ENCODE measurements around the gene ZWILCH. TPM values are rescaled to one million over a fixed set of nuclear protein-coding genes. Genes with fewer than 3 reads are reported as not detected.
A peak's percentile ranks its signal among the peaks of the same experiment; 100 is the strongest.

ZWILCH gene
- total and polyA plus RNA-seq, 2 experiments from 2014 or later = 51.0 to 64.1 TPM

DNA sequence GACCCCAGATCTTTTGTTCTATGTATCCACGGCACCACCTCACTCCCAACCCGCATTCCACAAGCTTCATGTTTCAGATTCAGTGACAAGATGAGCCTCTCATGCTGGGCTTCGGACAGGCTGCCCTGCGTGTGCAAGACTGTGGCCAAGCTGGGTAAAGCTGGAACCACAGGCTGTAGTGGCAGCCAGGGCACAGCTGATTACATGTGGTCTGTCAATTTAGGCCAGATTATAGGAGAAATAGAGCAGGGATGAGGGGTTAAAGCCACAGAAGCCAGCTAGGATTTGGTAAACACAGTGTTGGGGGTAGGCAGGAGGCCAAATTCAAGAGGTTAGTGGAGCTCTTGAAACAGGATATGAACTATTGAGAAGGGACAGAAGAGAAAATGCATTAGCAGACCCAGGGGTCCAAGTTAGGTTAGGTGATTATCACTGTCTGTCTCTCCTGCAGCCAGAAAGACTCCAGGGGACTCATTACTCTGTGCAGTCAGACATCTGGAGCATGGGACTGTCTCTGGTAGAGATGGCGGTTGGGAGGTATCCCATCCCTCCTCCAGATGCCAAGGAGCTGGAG lies 20.5 kb upstream of the ZWILCH start:
- peaks cover under 1% of the 10 kb centered on the region; the same call in 1 of the 2 replicates for H4K20me1 ChIP-seq (replicated peaks; ENCODE audit: insufficient read depth)
- no peaks in the 10 kb centered on the region for H3F3A ChIP-seq (replicated peaks; ENCODE audit: low read depth)
- Mint-ChIP-seq H3K36me3 (ENCODE audit: low read depth) (peaks cover 60% of the 10 kb centered on the region), H3K9me3 (no peaks in the 10 kb centered on the region), H3K4me1 (peaks cover 4% of the 10 kb centered on the region; the same call in 2 of the 3 replicates), H3K27me3 (ENCODE audit: insufficient read depth, low read depth, poor library complexity) (peaks cover 11% of the 10 kb centered on the region), H3K4me3 (no peak overlapping the region), H3K27ac (peak overlapping the region; percentile 81)
- no peak for ATAC-seq
- no peak overlapping the region for H3K4me2 ChIP-seq
- no peak for TF ChIP-seq ETS1 (IDR thresholded peaks at IDR 0.05)
- TF ChIP-seq POLR2AphosphoS5 (IDR thresholded peaks at IDR 0.05; ENCODE audit: low read depth) = no peak
- no peak for TF ChIP-seq ZNF114 (CRISPR knock-in tag; IDR thresholded peaks at IDR 0.05)
- TF ChIP-seq NANOG (IDR thresholded peaks at IDR 0.05; ENCODE audit: borderline replicate concordance) = no peak
- TF ChIP-seq JUNB (IDR thresholded peaks at IDR 0.05; ENCODE audit: unreplicated experiment) = no peak
- TF ChIP-seq, protein P1, sequence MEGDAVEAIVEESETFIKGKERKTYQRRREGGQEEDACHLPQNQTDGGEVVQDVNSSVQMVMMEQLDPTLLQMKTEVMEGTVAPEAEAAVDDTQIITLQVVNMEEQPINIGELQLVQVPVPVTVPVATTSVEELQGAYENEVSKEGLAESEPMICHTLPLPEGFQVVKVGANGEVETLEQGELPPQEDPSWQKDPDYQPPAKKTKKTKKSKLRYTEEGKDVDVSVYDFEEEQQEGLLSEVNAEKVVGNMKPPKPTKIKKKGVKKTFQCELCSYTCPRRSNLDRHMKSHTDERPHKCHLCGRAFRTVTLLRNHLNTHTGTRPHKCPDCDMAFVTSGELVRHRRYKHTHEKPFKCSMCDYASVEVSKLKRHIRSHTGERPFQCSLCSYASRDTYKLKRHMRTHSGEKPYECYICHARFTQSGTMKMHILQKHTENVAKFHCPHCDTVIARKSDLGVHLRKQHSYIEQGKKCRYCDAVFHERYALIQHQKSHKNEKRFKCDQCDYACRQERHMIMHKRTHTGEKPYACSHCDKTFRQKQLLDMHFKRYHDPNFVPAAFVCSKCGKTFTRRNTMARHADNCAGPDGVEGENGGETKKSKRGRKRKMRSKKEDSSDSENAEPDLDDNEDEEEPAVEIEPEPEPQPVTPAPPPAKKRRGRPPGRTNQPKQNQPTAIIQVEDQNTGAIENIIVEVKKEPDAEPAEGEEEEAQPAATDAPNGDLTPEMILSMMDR (conservative IDR thresholded peaks at IDR 0.05; ENCODE audit: low read depth in 2 of 2) = no peak
- TF ChIP-seq, protein P2, sequence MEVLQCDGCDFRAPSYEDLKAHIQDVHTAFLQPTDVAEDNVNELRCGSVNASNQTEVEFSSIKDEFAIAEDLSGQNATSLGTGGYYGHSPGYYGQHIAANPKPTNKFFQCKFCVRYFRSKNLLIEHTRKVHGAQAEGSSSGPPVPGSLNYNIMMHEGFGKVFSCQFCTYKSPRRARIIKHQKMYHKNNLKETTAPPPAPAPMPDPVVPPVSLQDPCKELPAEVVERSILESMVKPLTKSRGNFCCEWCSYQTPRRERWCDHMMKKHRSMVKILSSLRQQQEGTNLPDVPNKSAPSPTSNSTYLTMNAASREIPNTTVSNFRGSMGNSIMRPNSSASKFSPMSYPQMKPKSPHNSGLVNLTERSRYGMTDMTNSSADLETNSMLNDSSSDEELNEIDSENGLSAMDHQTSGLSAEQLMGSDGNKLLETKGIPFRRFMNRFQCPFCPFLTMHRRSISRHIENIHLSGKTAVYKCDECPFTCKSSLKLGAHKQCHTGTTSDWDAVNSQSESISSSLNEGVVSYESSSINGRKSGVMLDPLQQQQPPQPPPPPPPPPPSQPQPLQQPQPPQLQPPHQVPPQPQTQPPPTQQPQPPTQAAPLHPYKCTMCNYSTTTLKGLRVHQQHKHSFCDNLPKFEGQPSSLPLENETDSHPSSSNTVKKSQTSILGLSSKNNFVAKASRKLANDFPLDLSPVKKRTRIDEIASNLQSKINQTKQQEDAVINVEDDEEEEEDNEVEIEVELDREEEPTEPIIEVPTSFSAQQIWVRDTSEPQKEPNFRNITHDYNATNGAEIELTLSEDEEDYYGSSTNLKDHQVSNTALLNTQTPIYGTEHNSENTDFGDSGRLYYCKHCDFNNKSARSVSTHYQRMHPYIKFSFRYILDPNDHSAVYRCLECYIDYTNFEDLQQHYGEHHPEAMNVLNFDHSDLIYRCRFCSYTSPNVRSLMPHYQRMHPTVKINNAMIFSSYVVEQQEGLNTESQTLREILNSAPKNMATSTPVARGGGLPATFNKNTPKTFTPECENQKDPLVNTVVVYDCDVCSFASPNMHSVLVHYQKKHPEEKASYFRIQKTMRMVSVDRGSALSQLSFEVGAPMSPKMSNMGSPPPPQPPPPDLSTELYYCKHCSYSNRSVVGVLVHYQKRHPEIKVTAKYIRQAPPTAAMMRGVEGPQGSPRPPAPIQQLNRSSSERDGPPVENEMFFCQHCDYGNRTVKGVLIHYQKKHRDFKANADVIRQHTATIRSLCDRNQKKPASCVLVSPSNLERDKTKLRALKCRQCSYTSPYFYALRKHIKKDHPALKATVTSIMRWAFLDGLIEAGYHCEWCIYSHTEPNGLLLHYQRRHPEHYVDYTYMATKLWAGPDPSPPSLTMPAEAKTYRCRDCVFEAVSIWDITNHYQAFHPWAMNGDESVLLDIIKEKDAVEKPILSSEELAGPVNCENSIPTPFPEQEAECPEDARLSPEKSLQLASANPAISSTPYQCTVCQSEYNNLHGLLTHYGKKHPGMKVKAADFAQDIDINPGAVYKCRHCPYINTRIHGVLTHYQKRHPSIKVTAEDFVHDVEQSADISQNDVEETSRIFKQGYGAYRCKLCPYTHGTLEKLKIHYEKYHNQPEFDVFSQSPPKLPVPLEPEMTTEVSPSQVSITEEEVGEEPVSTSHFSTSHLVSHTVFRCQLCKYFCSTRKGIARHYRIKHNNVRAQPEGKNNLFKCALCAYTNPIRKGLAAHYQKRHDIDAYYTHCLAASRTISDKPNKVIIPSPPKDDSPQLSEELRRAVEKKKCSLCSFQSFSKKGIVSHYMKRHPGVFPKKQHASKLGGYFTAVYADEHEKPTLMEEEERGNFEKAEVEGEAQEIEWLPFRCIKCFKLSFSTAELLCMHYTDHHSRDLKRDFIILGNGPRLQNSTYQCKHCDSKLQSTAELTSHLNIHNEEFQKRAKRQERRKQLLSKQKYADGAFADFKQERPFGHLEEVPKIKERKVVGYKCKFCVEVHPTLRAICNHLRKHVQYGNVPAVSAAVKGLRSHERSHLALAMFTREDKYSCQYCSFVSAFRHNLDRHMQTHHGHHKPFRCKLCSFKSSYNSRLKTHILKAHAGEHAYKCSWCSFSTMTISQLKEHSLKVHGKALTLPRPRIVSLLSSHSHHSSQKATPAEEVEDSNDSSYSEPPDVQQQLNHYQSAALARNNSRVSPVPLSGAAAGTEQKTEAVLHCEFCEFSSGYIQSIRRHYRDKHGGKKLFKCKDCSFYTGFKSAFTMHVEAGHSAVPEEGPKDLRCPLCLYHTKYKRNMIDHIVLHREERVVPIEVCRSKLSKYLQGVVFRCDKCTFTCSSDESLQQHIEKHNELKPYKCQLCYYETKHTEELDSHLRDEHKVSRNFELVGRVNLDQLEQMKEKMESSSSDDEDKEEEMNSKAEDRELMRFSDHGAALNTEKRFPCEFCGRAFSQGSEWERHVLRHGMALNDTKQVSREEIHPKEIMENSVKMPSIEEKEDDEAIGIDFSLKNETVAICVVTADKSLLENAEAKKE (CRISPR knock-in tag; IDR thresholded peaks at IDR 0.05) = no peak
- TF ChIP-seq STAT1 (IDR thresholded peaks at IDR 0.05; ENCODE audit: unreplicated experiment) = no peak
- TF ChIP-seq EZH2phosphoT487 (IDR thresholded peaks at IDR 0.05; ENCODE audit: unreplicated experiment) = no peak
- no peak for TF ChIP-seq EZH2 (IDR thresholded peaks at IDR 0.05; ENCODE audit: low read depth, unreplicated experiment)
- TF ChIP-seq REST (IDR thresholded peaks at IDR 0.05; ENCODE audit: unreplicated experiment) = no peak
- TF ChIP-seq CREB1 (CRISPR knock-in tag; IDR thresholded peaks at IDR 0.05; ENCODE audit: low read depth) = no peak
- TF ChIP-seq ZNF331 (CRISPR knock-in tag; IDR thresholded peaks at IDR 0.05; ENCODE audit: low read depth) = no peak
- no peak overlapping the region for H3K4me3 ChIP-seq
- no peaks in the 10 kb centered on the region for H3K79me2 ChIP-seq (replicated peaks; ENCODE audit: insufficient read depth)
- H3K36me3 ChIP-seq (ENCODE audit: insufficient read depth) = peaks cover 19% of the 10 kb centered on the region
- no peaks in the 10 kb centered on the region for H3K27me3 ChIP-seq (ENCODE audit: insufficient read depth)
- no peak overlapping the region for H2AFZ ChIP-seq
- no peaks in the 10 kb centered on the region for H3K4me1 ChIP-seq (ENCODE audit: insufficient read depth)
- no peak for DNase-seq (ENCODE audit: low spot score)
- no peaks in the 10 kb centered on the region for H3K9me2 ChIP-seq (ENCODE audit: insufficient read depth)
- no peak overlapping the region for H3K27ac ChIP-seq (ENCODE audit: low read depth)

Measured in GM23338 (cell line).